NCI-H2029 treated with DMSO at 0.1 percent for 48 hours (cell line): ENCODE measurements around the gene PLN.

Experiments used
- DNase-seq: peaks from one replicate; lab custom pipeline; 2025; lab: John Stamatoyannopoulos, UW

Gene PLN

GRCh38 chr6:118537574-118537973 is 10.5 kb upstream of the PLN start:
- peak; percentile 29 for DNase-seq

GRCh38 chr6:118542184-118542952 is 5.7 kb upstream of the PLN start:
- no peak for DNase-seq

GRCh38 chr6:118544105-118544504 is 4.0 kb upstream of the PLN start:
- DNase-seq, result no peak

- DNase-seq, result no peak
These were observed 1.8 kb upstream of the PLN start for GRCh38 chr6:118546164-118546879.

DNA sequence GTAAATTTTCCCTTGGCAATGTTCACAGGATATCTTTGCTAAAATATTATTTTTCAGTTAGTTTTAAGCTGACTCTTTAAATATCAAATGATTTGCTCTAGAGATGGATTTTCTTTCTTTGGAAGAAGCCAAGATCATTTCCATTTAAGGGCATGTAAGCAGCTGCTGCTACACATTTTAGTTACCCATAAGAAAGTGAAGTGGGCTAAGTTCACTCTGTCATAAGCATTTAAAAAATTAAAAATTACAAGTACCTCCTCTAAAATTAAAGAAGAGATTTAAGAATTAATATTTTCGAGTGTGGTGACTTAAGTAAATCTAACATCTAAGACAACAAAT is 1.2 kb upstream of the PLN start:
- no peak for DNase-seq

GRCh38 chr6:118548613-118549012 is 517 bp downstream of the PLN start:
- no peak for DNase-seq

DNA sequence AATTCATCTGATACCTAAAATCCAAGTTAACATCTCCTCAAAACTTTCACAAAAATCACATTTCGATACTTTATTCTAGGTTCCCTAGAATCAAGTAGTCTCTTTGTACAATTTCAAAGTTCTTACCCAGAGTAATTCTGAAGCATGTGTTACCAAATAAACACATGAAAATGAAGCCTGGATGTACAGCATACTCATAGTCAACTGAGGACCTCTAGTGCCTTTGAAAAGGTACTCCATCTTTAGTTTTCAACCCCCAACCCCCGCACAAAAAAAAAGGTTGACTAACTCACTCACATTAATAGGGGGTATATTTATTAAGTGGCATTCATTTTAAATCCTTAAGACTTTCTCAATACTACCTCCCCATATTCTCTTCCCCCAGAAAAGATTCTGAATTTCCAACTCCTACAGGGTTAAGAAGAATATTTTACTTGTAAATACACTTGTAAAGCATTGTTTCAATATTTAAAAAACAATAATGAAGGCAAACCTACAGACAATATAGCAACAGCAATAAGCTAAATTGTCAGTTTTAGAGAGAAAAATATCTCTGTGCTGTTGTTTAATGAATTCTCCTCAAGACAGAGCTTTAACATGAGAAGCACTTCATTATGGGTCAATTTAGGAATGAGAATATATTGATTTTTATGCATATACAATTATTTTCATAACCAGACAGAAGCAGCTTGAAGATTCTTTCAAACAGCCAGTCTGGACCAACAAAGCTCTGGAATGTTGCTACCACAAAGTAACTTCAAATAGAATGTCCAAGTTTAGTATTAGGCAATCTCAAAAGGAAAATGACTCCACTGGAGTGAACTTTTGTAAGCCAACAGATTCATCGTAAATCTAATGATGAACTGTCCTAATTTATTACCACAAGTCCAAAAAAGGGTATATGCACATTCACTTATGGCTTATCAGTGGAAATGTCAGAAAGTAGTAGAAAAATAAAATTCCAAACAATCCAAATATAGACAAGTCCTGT is 3.3 kb downstream of the PLN start:
- DNase-seq, result peak; percentile 79

DNA sequence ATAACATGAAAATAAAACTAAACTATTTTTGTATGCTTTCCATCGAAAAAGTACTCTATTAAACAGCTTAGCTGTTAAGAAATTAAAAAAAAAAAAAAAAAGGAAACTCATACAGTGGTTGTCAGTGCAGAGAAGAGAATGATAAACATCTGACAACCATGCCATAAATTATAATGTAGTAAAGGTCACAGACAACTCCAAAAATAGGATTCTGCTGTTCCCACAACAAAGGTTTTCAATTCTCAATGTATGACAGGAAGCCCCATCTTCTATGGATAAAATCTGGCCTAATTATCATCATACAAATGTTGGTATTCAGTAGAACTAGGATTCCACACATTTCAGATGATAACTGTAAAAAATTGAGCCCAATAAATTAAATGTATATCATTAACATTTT is 5.0 kb downstream of the PLN start:
- no peak for DNase-seq

GRCh38 chr6:118554698-118555097 is 6.6 kb downstream of the PLN start:
- no peak for DNase-seq

GRCh38 chr6:118558464-118559217 is 10.5 kb downstream of the PLN start:
- no peak for DNase-seq

DNA sequence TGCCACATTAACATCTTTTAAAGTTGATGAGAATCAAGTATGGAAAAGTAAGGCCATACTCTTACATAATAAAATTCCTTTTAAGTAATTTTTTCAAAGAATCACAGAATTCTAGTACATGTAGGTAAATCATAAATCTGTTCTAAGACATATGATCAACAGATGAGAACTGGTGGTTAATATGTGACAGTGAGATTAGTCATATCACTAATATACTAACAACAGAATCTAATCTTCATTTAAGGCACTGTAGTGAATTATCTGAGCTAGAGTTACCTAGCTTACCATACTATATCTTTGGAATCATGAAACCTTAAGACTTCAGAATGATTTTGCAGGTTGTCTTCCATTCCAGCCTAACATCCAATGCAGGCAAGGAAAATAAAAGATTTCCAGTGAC is 11.6 kb downstream of the PLN start:
- no peak for DNase-seq

- no peak for DNase-seq
These were observed 14.2 kb downstream of the PLN start for GRCh38 chr6:118562248-118562647.

DNA sequence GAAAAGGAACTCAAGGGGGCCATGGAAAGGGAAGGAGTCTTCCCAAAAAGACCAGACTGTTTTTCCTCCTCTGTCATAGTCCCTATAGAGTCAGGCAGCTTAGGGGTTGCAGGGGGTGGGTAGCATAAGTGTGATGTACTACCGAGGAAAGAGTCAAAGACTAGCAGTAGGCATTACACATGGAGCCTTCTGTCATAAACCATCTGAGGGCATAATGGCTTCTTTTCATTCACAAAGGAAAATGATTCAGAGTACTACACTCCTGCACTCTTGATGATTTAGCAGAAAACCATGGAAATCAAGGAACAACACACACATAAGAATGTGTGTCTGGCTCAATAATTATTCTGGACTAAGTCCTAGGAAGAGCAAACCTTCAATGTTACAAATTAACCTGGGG is 14.9 kb downstream of the PLN start:
- DNase-seq, result no peak

GRCh38 chr6:118565311-118565960 is 17.3 kb downstream of the PLN start:
- peak; percentile 41 for DNase-seq

- no peak for DNase-seq
These were observed 19.9 kb downstream of the PLN start for GRCh38 chr6:118567974-118568373.

GRCh38 chr6:118569498-118569897 is 21.4 kb downstream of the PLN start:
- DNase-seq, result no peak

DNA sequence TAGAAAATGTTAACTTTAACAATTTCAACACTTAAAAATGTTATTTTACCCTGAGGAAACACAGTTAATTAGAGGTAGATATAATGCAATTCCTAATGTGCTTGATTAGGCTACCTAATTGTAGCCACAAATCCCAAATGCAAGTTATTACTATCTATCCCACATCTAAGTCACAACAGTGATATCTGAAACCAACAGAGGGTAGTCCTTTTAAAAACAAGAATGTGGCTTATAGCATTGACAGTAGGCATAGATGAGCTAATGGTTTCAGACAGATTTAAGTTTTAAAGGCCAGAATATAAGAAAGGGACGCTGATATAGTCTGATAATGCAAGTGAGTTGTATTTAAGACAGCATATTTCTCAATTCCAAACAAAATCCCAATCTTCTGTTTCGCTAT is 23.0 kb downstream of the PLN start:
- DNase-seq, result no peak

DNA sequence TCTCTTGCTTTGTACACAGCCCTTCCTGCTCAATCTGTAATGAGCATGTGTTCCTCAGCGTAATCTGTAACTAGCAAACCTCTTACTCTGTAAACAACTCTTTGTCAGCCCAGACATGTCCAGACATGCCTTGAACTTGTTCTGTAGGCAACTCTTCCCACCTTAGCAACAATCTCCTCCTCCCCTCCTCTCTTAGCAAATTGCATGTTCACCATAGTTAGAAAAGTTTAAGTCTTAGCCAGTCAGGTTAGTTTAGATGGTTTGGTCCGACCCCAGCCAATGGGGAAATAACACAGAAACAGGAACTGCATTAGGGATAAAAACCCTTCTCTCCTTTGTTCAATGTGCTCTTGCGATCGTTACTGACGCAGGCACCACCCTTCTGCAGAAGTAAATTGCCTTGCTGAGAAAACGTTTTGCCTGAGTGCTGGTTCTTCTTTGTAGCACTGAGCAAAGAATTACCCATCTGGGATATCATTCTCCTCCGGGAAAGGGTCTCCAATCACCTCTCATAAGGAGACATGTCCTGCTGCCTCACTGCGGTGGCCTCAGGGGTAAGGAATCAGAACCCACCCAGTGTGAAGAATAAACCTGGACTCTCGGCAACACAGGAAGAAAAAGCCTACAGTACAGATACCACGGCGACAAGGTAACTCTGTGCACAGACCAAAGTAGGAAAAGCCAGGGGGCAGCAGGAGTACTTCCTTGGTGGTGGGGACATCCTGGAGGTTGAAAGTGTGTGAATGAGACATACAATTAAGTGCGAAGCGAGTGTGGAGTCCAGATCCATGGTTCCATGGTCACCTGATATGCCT is 26.2 kb downstream of the PLN start:
- DNase-seq, result no peak

DNA sequence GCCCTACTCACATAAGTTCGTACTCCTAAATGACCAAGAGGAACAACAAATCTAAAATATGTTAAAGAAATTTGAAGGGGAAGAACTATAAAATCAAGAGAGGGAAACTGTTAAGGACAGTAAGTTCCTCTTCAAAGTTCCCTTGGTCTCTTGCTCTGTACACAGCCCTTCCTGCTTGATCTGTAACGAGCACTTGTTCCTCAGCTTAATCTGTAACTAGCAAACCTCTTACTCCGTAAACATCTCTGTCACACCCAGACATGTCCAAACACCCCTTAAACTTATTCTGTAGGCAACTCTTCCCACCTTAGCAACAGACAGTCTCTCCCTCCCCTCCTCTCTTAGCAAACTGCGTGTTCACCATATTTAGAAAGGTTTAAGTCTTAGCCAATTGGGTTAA is 29.9 kb downstream of the PLN start:
- DNase-seq, result no peak

- DNase-seq, result no peak
These were observed 30.5 kb downstream of the PLN start for GRCh38 chr6:118578617-118579016.
